HepG2 (cell line): Measurements from ENCODE around the gene ACBD5. TPM values are rescaled to one million over a fixed set of nuclear protein-coding genes. Genes with fewer than 3 reads are reported as not detected.

ENCODE experiments used
- polyA plus RNA-seq, 8 experiments: library from polyadenylated mRNA; depleted of rRNA in 3 of 8; stranded (reverse) in 7 of 8; unstranded in 1 of 8; fragments of >200 nt; fragmentation: Illumina TruSeq in 4 of 8; extraction: Trizol in 4 of 8; gene quantifications; 2 replicates each; pipeline versions ENCODE4 v1.2.1 to v1.2.3, GENCODE V29; 2011 to 2016; ENCODE audit warnings: low read depth in 4 of 8, missing spikeins in 1 of 8, mixed read lengths in 1 of 8; ENCODE audit not compliant: insufficient read depth in 1 of 8
- small RNA-seq, 3 experiments: library from RNA; depleted of rRNA; stranded (forward); fragments of <200 nt; gene quantifications; one replicate each; pipeline ENCODE3, GENCODE V24; 2012; ENCODE audit warnings: low read depth in 2 of 3, low replicate concordance in 1 of 3; ENCODE audit not compliant: insufficient read length in 3 of 3, insufficient read depth in 2 of 3
- total RNA-seq, 5 experiments: library from RNA; depleted of rRNA; stranded (reverse); fragments of >200 nt; fragmentation: Illumina TruSeq; extraction: Trizol; gene quantifications; 2 replicates each; pipeline ENCODE4 v1.2.3, GENCODE V29; 2016; ENCODE audit warnings: low read depth in 1 of 5

ACBD5 gene
- total and polyA plus RNA-seq, 2 of the 13 experiments (the other 11 are each of a cell fraction or from before 2014, with no cell fraction given), result 10.3 to 14.8 TPM

Small RNAs within 50 kb of the gene (small RNA-seq; reads per million reads assigned to genes)
- gene RNU2-24P (3.9 to 454 (median 5.3) reads per million in 3 experiments), gene RNU7-12P (0 reads per million in 3 experiments)

Other genes with a start within 250 kb of the ACBD5 start
- gene ANKRD26, start 140.3 kb downstream of the ACBD5 start, total RNA-seq (2016; rRNA removed; fragmentation: Illumina TruSeq; extraction: Trizol), result 9.6 and 10.0 TPM in 2 replicates
- gene ANKRD26, start 140.3 kb downstream of the ACBD5 start, polyA plus RNA-seq (2011; rRNA removed), result 1.3 and 1.5 TPM in 2 replicates
- 117 and 164 TPM in 2 replicates for gene YME1L1, start 86.4 kb downstream of the ACBD5 start, total RNA-seq (2016; rRNA removed; fragmentation: Illumina TruSeq; extraction: Trizol)
- gene YME1L1, start 86.4 kb downstream of the ACBD5 start, polyA plus RNA-seq (2011; rRNA removed), result 43.9 and 47.1 TPM in 2 replicates
- gene MASTL, start 85.4 kb downstream of the ACBD5 start, total RNA-seq (2016; rRNA removed; fragmentation: Illumina TruSeq; extraction: Trizol), result 18.0 and 24.3 TPM in 2 replicates
- gene MASTL, start 85.4 kb downstream of the ACBD5 start, polyA plus RNA-seq (2011; rRNA removed), result 3.8 and 6.0 TPM in 2 replicates